Retinal pigment epithelial cell (primary cell): Measurements from ENCODE around the gene ASB16.

Experiments
- DNase-seq: peaks from one replicate; pipeline ENCODE4 v3.0.0-alpha.2; 2010; ENCODE audit warnings: low read depth
- H3K4me3 ChIP-seq: 2 replicates; pipeline ENCODE4 v1.5.1; 2011; ENCODE audit warnings: mild to moderate bottlenecking, low read length, control low read depth, moderate library complexity
- TF ChIP-seq, protein P1 (sequence below): conservative IDR thresholded peaks from 2 replicates; pipeline ENCODE4 v1.5.1; 2011; ENCODE audit warnings: low read depth, low read length, control low read depth, inconsistent platforms

The ASB16 gene, protein sequence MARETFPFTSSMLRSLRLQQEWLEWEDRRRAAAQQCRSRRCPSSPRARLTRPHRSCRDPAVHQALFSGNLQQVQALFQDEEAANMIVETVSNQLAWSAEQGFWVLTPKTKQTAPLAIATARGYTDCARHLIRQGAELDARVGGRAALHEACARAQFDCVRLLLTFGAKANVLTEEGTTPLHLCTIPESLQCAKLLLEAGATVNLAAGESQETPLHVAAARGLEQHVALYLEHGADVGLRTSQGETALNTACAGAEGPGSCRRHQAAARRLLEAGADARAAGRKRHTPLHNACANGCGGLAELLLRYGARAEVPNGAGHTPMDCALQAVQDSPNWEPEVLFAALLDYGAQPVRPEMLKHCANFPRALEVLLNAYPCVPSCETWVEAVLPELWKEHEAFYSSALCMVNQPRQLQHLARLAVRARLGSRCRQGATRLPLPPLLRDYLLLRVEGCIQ

DNA sequence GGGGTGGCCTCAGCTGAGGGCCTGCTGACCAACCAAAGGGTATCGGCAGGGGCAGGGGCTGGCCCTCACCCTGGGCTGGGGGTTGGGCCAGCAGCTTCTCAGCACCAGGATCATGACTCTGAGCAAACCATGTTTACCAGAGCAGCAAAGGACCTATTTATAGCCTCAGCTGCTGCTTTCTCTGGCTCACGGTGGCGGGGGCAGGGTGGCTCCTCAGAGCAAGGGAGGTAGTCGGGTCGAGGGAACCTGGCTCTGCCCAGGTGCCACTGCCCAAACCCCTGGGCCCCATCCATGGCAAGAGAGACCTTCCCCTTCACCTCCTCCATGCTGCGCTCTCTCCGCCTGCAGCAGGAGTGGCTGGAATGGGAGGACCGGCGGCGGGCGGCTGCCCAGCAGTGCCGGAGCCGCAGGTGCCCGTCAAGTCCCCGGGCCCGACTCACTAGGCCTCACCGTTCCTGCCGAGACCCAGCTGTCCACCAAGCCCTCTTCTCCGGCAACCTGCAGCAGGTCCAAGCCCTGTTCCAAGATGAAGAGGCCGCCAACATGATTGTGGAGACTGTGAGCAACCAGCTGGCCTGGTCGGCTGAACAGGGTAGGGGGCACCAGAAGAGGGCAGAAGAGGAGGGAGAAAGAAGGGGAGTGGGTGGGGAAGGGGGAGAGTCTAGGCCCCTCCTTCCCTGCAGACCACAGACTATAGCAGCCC lies at the start of gene ASB16:
ASB16 (plus strand) TSS at position 206 of the 703 bp plus-strand sequence; CDS start at position 292, 86 bp downstream.
- DNase-seq, result peak; percentile 38
- peak within 1 kb of the TSS; percentile 28 for H3K4me3 ChIP-seq
- TF ChIP-seq, protein P1, sequence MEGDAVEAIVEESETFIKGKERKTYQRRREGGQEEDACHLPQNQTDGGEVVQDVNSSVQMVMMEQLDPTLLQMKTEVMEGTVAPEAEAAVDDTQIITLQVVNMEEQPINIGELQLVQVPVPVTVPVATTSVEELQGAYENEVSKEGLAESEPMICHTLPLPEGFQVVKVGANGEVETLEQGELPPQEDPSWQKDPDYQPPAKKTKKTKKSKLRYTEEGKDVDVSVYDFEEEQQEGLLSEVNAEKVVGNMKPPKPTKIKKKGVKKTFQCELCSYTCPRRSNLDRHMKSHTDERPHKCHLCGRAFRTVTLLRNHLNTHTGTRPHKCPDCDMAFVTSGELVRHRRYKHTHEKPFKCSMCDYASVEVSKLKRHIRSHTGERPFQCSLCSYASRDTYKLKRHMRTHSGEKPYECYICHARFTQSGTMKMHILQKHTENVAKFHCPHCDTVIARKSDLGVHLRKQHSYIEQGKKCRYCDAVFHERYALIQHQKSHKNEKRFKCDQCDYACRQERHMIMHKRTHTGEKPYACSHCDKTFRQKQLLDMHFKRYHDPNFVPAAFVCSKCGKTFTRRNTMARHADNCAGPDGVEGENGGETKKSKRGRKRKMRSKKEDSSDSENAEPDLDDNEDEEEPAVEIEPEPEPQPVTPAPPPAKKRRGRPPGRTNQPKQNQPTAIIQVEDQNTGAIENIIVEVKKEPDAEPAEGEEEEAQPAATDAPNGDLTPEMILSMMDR, result peak; percentile 13

DNA sequence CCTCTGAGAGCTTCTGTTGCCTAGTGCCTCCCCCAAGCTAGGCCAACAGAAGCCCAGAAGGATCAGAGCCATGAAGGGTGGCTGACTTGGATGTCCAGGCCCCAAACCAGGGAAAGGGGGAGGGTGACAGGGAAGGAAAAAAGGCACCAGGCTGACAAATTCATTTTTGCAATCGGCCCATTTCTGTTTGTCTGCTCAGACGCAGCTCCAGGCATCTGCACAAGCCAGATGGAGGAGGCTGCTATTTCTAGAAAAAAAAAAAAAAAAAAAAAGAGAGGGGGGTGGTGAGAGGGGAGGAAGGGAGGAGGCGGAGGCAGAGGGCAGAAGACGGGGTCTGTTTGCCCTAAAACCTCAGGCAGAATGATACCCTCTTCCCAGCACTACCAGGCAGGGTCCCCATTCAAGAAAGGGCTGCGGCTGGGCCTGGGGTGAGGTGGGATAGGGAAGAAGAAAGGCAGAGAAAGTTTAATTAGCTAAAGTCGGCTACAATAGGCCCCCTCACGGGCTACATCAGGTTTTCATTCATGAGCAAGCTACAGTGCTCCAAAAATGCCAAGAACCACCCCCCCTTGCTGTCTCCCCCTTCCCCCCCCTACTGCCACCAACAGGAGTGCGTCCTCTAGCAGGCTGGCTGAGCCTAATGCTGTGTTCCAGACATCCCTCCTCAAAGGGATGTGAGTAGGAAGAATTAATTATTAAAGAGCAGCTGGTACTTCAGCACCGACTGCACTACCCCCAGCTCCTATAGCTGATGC lies 49.5 kb upstream of the ASB16 start:
- TF ChIP-seq, protein P1, result no peak
- H3K4me3 ChIP-seq, result no peak overlapping the region
- no peak for DNase-seq

DNA sequence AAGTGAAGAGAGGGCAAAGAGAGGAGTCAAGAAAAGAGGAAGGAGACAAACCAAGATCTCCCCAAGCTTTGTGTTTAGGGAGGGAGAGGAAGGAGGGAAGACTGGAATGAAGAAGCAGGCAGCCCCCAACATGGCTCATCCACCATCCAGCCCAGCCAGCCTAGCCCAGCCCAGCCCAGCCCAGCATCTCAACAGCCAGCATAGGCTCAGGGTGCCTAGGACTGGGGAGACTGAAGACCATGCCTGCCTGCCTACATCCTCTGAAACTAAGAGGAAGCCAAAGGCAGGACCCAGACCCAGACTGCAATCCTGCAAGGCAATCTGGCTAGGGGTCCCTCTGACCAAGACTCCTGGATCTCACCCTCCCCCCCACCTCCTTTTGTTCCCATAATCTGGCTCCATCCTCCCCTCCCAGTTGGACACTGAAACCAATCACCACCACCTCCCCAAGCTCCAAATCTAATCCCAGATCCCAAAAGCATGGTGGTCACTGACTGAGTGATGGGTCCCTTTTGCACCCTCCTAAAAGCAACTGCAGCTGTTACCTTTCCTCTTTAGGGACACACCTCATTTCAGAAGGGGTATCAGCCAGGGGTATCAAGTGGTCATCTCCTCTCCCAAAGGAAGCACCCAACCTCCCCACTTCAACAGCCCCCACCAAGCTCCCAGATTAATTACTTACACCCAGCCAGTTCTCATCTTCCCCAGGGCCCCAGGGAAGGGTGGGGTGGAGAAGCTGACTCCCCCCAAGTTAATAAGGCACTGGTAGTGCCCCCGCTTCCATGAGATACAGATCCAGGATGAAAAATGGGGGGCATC lies 48.3 kb upstream of the ASB16 start:
- TF ChIP-seq, protein P1, result no peak
- no peak for DNase-seq
- H3K4me3 ChIP-seq, result peak overlapping the region; percentile 82

DNA sequence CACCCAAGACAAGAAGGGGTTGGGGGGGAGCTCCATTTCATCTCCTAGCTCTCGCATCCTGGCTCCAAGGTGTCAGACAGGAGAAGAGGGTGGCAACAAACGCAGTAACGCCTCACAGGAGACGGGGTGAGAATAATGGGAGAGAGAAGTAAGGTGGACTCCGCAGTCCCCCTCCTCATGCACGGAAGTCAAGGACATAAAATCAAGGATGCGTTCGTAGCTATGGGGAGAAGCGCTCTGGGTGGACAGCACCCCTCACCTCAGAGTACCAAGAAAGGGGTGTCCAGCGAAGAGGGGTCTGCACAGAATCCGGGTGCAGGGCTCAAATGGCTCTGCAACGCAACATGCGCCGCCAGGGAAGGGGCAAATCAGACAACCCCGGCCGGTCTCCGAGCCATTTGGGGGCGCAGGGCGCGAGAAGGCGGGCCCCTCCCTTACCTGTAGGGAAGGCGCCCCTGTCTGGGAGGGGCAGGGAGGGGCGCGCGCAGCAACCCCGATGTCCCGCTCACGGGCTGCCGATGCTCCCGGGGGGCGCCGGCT lies 47.6 kb upstream of the ASB16 start:
- no peak for DNase-seq
- TF ChIP-seq, protein P1, result no peak
- peak overlapping the region; percentile 82 for H3K4me3 ChIP-seq

DNA sequence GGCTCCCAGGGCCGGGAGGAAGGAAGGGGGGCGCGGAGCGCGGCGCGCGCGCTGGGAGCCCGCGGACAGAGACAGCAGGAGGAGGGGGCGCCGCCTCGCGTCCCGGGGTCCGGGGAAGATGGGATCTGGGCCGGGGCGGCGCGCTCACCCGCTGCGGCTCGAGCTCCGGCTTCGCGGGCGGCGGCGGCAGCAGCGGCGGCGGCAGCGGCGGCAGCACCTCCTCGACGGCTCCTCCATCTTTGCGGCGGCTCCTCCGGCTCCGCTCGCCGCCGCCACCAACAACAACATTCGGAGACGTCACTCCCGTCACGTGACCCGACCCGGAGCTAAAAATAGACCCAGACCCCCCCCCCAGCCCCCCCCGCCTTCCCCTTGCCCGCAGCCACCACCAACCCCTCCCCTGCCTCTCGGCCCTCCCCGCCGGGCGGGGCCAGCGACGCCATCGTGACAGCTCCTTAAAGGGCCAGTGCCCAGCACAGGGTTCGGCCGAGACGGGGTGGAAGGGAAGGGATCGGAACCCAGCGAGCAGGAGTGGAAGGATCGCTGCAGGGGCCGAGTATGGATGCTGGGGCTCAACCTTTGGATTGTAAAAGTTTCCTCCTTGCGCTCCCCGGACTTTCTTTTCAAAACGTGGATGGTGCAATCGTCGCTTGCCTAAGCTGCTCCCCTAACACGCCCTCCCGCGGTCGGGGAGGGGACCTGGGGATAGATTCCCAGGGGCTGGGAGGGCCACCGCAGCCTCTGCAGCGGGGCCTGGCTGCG lies 47.0 kb upstream of the ASB16 start, which contains the start of gene HDAC5:
HDAC5 (minus strand) TSS at position 286 of the 762 bp plus-strand sequence. CDS start 6,126 bp downstream, outside the sequence.
- peak within 1 kb of the TSS; percentile 82 for H3K4me3 ChIP-seq
- DNase-seq, result peak; percentile 80
- TF ChIP-seq, protein P1, result peak; percentile 64
